DND-41 (cell line): ENCODE results near the gene UBE2V1.

ENCODE experiments used
- ATAC-seq: fragments of 200-7000 bp; cut with Tn5 transposase; 3 replicates; pipeline ENCODE4 v1.9.1; 2021; ENCODE audit warnings: low read depth; ENCODE audit not compliant: insufficient read depth
- DNase-seq: peaks from one replicate; pipeline ENCODE4 v3.0.0-alpha.2; 2020
- H2AFZ ChIP-seq: 2 replicates; pipeline ENCODE4 v1.6.0; 2012; ENCODE audit warnings: low read depth, low read length
- H3K27ac ChIP-seq: 2 replicates; pipeline ENCODE4 v1.5.1; 2012; ENCODE audit warnings: low read length, inconsistent platforms
- H3K27me3 ChIP-seq: fragments of 200-600 bp; sonication (generic); 2 replicates; pipeline ENCODE4 v1.6.0; 2012; ENCODE audit warnings: low read length, mild to moderate bottlenecking, inconsistent platforms; ENCODE audit not compliant: insufficient read depth, poor library complexity
- H3K36me3 ChIP-seq: 2 replicates; pipeline ENCODE4 v1.5.1; 2012; ENCODE audit warnings: low read length, inconsistent platforms; ENCODE audit not compliant: insufficient read depth
- H3K4me1 ChIP-seq: 2 replicates; pipeline ENCODE4 v1.5.1; 2012; ENCODE audit warnings: mild to moderate bottlenecking, low read length; ENCODE audit not compliant: insufficient read depth
- H3K4me2 ChIP-seq: 2 replicates; pipeline ENCODE4 v1.6.0; 2012; ENCODE audit warnings: mild to moderate bottlenecking, moderate library complexity, low read length, inconsistent platforms; ENCODE audit not compliant: insufficient read depth
- H3K4me3 ChIP-seq, 2 experiments: fragments of 200-600 bp in 1 of 2; shearing (Covaris generic) in 1 of 2; 2 replicates each; pipeline ENCODE4 v1.5.1; 2012 to 2016; ENCODE audit warnings: inconsistent platforms in 2 of 2, low read length in 2 of 2, mild to moderate bottlenecking in 2 of 2, low read depth in 1 of 2, moderate library complexity in 1 of 2
- H3K79me2 ChIP-seq: 2 replicates; pipeline ENCODE4 v1.6.0; 2012; ENCODE audit warnings: low read length, inconsistent platforms; ENCODE audit not compliant: insufficient read depth
- H3K9ac ChIP-seq: 2 replicates; pipeline ENCODE4 v1.6.0; 2012; ENCODE audit warnings: low read depth, mild to moderate bottlenecking, inconsistent platforms, low read length, moderate library complexity
- H3K9me3 ChIP-seq: 2 replicates; pipeline ENCODE4 v1.5.1; 2012; ENCODE audit warnings: low read length, moderate library complexity, mild to moderate bottlenecking, inconsistent platforms; ENCODE audit not compliant: insufficient read depth, severe bottlenecking
- H4K20me1 ChIP-seq: 2 replicates; pipeline ENCODE4 v1.6.0; 2012; ENCODE audit warnings: low read length; ENCODE audit not compliant: insufficient read depth
- EZH2 ChIP-seq: IDR thresholded peaks from 3 replicates; pipeline ENCODE4 v1.6.1; 2012; ENCODE audit warnings: borderline replicate concordance, low read depth, mild to moderate bottlenecking, moderate library complexity, low read length, inconsistent platforms; ENCODE audit not compliant: severe bottlenecking
- TF ChIP-seq, protein P1 (sequence below): IDR thresholded peaks from 2 replicates; pipeline ENCODE4 v1.5.1; 2012; ENCODE audit warnings: borderline replicate concordance, low read length, moderate library complexity, mild to moderate bottlenecking; ENCODE audit not compliant: poor library complexity, severe bottlenecking; ENCODE audit errors: extremely low read depth

Gene UBE2V1

DNA sequence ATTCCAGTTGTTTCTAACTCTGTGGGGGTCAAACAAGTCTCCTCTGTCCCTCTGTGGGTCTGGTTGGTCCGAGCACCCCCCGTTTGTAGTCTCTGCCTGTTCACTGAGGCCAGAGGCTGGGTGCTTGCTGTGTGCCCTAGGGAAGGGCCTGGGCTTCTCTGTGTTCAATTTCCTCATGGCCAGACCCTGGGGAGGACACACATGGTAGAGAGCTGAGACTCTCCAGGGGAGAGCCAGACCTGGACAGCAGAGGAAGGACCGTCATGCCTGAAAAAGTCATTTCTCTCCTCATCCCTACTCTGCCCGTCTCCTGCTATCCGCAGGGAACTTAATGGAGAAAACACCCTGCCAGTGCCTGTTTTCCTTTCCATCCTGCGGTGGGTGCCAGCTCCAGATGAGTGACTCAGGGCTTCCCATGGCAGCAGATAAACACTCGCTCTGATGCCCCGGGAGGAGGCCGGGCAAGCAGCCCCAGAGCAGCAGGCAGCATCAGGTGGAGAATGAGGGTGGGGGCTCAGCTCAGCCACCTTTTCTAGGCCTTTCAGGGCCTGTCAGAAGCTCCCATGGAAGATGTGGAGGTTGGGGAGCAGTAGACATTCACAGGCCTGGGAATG lies 78.3 kb downstream of the UBE2V1 start:
- Histone ChIP-seq H3K36me3 (no peaks in the 10 kb centered on the region), H3K27ac (no peak overlapping the region), H3K4me2 (no peak overlapping the region), H2AFZ (no peak overlapping the region), H3K27me3 (peaks cover 5% of the 10 kb centered on the region), H3K79me2 (no peaks in the 10 kb centered on the region), H3K4me1 (no peaks in the 10 kb centered on the region), H3K4me3 (no peak overlapping the region), H3K9ac (no peak overlapping the region), H4K20me1 (peaks cover 13% of the 10 kb centered on the region), H3K9me3 (no peaks in the 10 kb centered on the region)
- DNase-seq (no peak), ATAC-seq (no peak)
- TF ChIP-seq EZH2 = no peak
- TF ChIP-seq, protein P1, sequence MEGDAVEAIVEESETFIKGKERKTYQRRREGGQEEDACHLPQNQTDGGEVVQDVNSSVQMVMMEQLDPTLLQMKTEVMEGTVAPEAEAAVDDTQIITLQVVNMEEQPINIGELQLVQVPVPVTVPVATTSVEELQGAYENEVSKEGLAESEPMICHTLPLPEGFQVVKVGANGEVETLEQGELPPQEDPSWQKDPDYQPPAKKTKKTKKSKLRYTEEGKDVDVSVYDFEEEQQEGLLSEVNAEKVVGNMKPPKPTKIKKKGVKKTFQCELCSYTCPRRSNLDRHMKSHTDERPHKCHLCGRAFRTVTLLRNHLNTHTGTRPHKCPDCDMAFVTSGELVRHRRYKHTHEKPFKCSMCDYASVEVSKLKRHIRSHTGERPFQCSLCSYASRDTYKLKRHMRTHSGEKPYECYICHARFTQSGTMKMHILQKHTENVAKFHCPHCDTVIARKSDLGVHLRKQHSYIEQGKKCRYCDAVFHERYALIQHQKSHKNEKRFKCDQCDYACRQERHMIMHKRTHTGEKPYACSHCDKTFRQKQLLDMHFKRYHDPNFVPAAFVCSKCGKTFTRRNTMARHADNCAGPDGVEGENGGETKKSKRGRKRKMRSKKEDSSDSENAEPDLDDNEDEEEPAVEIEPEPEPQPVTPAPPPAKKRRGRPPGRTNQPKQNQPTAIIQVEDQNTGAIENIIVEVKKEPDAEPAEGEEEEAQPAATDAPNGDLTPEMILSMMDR = no peak

DNA sequence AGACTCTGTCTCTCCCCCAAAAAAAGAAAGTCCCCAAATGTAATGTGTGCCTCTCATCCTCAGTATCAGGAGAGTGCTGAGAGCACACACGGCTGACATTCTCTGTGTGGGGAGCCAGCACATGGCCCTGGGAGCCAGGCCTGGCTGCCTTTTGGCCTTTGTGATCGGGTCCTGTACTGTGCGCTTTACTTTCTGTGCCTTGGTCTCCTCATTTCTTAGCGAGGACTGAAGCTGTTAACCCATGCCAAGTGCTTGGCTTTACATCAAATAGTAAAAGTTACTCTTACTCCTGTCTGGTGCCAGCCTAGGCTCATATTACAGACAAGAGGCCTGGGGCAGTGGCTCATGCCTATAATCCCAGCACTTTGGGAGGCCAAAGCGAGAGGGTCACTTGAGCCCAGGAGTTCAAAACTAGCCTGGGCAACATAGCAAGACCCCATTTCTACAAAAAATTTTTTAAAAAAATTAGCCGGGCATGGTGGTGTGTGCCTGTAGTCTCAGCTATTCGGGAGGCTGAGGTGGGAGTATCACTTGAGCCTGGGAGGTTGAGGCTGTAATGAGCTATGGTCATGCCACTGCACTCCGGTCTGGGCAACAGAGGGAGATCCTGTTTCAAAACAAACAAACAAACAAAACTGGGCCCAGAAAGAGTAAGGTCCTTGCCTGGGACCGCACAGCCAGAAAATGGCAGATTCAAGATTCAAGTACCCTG lies 79.8 kb downstream of the UBE2V1 start:
- H3K4me2 ChIP-seq = no peak overlapping the region
- H4K20me1 ChIP-seq = peaks cover 7% of the 10 kb centered on the region; the same call in 1 of the 2 replicates
- no peak overlapping the region for H3K27ac ChIP-seq
- no peaks in the 10 kb centered on the region for H3K4me1 ChIP-seq
- H3K27me3 ChIP-seq = peaks cover 5% of the 10 kb centered on the region
- no peaks in the 10 kb centered on the region for H3K9me3 ChIP-seq
- H3K79me2 ChIP-seq = no peaks in the 10 kb centered on the region
- no peak for ATAC-seq
- no peak for DNase-seq
- TF ChIP-seq EZH2 = no peak
- TF ChIP-seq, protein P1 = no peak
- H3K36me3 ChIP-seq = no peaks in the 10 kb centered on the region
- no peak overlapping the region for H2AFZ ChIP-seq
- H3K4me3 ChIP-seq = no peak overlapping the region
- H3K9ac ChIP-seq = no peak overlapping the region
